Vagina (tissue), 2 donors: ENCODE data around the gene EXOC6B. TPM values are rescaled to one million over a fixed set of nuclear protein-coding genes. Genes with fewer than 3 reads are reported as not detected.

Source experiments
- DNase-seq, 2 donors: peaks; one replicate each; pipeline ENCODE4 v3.0.0-alpha.2; 2017; ENCODE audit errors: extremely low spot score in 2 of 2
- H3K27ac ChIP-seq: fragments of 200-600 bp; sonication (generic); one replicate; pipeline ENCODE4 v1.5.1; 2019
- H3K27me3 ChIP-seq: fragments of 200-600 bp; sonication (generic); one replicate; pipeline ENCODE4 v1.5.1; 2019
- H3K36me3 ChIP-seq, 2 donors: fragments of 200-600 bp; sonication (generic); one replicate each; pipeline ENCODE4 v1.5.1; 2017 to 2019
- H3K4me1 ChIP-seq: fragments of 200-600 bp; sonication (generic); one replicate; pipeline ENCODE4 v1.5.1; 2019
- H3K4me3 ChIP-seq, 2 donors: fragments of 200-600 bp; sonication (generic); 1 replicate in 1 of 2; 2 replicates in 1 of 2; pipeline ENCODE4 v1.5.1; 2016 to 2019
- H3K9me3 ChIP-seq: fragments of 200-600 bp; sonication (generic); one replicate; pipeline ENCODE4 v1.5.1; 2019
- POLR2A ChIP-seq, 2 donors: fragments of 450-650 bp; IDR thresholded peaks; one replicate each; pipeline ENCODE4 v1.6.1; 2017; ENCODE audit warnings: antibody characterized with exemption in 2 of 2, mild to moderate bottlenecking in 2 of 2, moderate library complexity in 2 of 2
- POLR2AphosphoS5 ChIP-seq, 2 donors: sonication (generic); formaldehyde crosslinking; IDR thresholded peaks; one replicate each; pipeline ENCODE4 v1.9.0; 2017; ENCODE audit warnings: antibody characterized with exemption in 2 of 2, mild to moderate bottlenecking in 2 of 2, low read depth in 1 of 2; ENCODE audit not compliant: insufficient read depth in 1 of 2
- intact Hi-C: fragments of 100-400 bp; cut with DNase I; formaldehyde crosslinking; loops from one replicate; pipeline ENCODE4 v1.15.1; 2023
- total RNA-seq: library from RNA; depleted of rRNA; stranded (reverse); fragments of >200 nt; gene quantifications from one replicate; pipeline ENCODE4 v1.2.3, GENCODE V29; 2016
- TF ChIP-seq, protein P1 (sequence below), 3 experiments: fragments of 450-650 bp in 2 of 3; fragments of 200-600 bp in 1 of 3; sonication (generic) in 1 of 3; IDR thresholded peaks; one replicate each; pipeline ENCODE4 v1.5.1; 2017 to 2019; ENCODE audit warnings: antibody characterized with exemption in 3 of 3, mild to moderate bottlenecking in 2 of 3, moderate library complexity in 2 of 3

Gene EXOC6B
- total RNA-seq, 1 donor from 2014 or later: 41.5 TPM

GRCh38 chr2:72840066-72840465 is 14.2 kb upstream of the EXOC6B start:
- intact Hi-C loops: no loop called here
- no peaks in the 10 kb centered on the region for H3K36me3 ChIP-seq
- DNase-seq: no peak
- H3K4me1 ChIP-seq: no peaks in the 10 kb centered on the region
- TF ChIP-seq POLR2A (IDR thresholded peaks at IDR 0.05): no peak
- no peak for TF ChIP-seq POLR2AphosphoS5 (IDR thresholded peaks at IDR 0.05; ENCODE audit: insufficient read depth in 1 of 2, low read depth in 1 of 2)
- TF ChIP-seq, protein P1, sequence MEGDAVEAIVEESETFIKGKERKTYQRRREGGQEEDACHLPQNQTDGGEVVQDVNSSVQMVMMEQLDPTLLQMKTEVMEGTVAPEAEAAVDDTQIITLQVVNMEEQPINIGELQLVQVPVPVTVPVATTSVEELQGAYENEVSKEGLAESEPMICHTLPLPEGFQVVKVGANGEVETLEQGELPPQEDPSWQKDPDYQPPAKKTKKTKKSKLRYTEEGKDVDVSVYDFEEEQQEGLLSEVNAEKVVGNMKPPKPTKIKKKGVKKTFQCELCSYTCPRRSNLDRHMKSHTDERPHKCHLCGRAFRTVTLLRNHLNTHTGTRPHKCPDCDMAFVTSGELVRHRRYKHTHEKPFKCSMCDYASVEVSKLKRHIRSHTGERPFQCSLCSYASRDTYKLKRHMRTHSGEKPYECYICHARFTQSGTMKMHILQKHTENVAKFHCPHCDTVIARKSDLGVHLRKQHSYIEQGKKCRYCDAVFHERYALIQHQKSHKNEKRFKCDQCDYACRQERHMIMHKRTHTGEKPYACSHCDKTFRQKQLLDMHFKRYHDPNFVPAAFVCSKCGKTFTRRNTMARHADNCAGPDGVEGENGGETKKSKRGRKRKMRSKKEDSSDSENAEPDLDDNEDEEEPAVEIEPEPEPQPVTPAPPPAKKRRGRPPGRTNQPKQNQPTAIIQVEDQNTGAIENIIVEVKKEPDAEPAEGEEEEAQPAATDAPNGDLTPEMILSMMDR (IDR thresholded peaks at IDR 0.05): no peak
- H3K27me3 ChIP-seq: no peaks in the 10 kb centered on the region
- no peaks in the 10 kb centered on the region for H3K9me3 ChIP-seq
- no peak overlapping the region for H3K4me3 ChIP-seq
- no peak overlapping the region for H3K27ac ChIP-seq

- TF ChIP-seq, protein P1 (IDR thresholded peaks at IDR 0.05): no peak
- TF ChIP-seq POLR2A (IDR thresholded peaks at IDR 0.05) (no peak), POLR2AphosphoS5 (IDR thresholded peaks at IDR 0.05; ENCODE audit: insufficient read depth in 1 of 2, low read depth in 1 of 2) (no peak)
- no peaks in the 10 kb centered on the region for H3K36me3 ChIP-seq
- no peak for DNase-seq
- H3K9me3 ChIP-seq: no peaks in the 10 kb centered on the region
- intact Hi-C loops: no loop called here
- H3K27ac ChIP-seq: no peak overlapping the region
- H3K4me1 ChIP-seq: no peaks in the 10 kb centered on the region
- H3K4me3 ChIP-seq: no peak overlapping the region
- H3K27me3 ChIP-seq: no peaks in the 10 kb centered on the region
These were observed 11.3 kb upstream of the EXOC6B start for GRCh38 chr2:72837171-72837570.

DNA sequence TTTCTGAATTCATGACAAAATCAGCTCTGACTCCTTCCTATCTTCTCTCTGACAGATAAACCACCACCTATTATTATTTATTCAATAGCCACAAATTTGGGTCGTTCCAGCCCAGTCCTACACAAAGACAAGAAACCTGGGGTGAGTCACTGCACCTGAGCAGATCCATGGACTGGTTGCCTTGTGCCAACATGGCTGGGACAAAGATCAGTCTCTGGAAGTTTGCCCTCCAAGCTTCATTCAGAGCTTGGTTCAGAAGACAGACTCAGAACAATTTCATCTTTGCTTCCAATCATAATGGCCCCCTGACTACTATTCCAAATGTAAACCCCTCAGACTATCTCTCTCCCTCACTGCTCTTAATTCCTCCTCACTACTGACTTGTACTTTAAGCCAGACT is 9.6 kb upstream of the EXOC6B start:
- H3K36me3 ChIP-seq: no peaks in the 10 kb centered on the region
- intact Hi-C loops: no loop called here
- no peaks in the 10 kb centered on the region for H3K4me1 ChIP-seq
- H3K27me3 ChIP-seq: no peaks in the 10 kb centered on the region
- no peak for DNase-seq
- H3K4me3 ChIP-seq: no peak overlapping the region
- H3K9me3 ChIP-seq: no peaks in the 10 kb centered on the region
- TF ChIP-seq, protein P1 (IDR thresholded peaks at IDR 0.05): no peak
- TF ChIP-seq POLR2A (IDR thresholded peaks at IDR 0.05) (no peak), POLR2AphosphoS5 (IDR thresholded peaks at IDR 0.05; ENCODE audit: insufficient read depth in 1 of 2, low read depth in 1 of 2) (no peak)
- no peak overlapping the region for H3K27ac ChIP-seq

GRCh38 chr2:72834596-72834995 is 8.8 kb upstream of the EXOC6B start:
- no peaks in the 10 kb centered on the region for H3K4me1 ChIP-seq
- no peaks in the 10 kb centered on the region for H3K9me3 ChIP-seq
- no peak for DNase-seq
- H3K4me3 ChIP-seq: no peak overlapping the region
- no peak for TF ChIP-seq POLR2A (IDR thresholded peaks at IDR 0.05)
- TF ChIP-seq POLR2AphosphoS5 (IDR thresholded peaks at IDR 0.05; ENCODE audit: insufficient read depth in 1 of 2, low read depth in 1 of 2): no peak
- TF ChIP-seq, protein P1 (IDR thresholded peaks at IDR 0.05): no peak
- H3K36me3 ChIP-seq: no peaks in the 10 kb centered on the region
- intact Hi-C loops: no loop called here
- no peaks in the 10 kb centered on the region for H3K27me3 ChIP-seq
- H3K27ac ChIP-seq: no peak overlapping the region

DNA sequence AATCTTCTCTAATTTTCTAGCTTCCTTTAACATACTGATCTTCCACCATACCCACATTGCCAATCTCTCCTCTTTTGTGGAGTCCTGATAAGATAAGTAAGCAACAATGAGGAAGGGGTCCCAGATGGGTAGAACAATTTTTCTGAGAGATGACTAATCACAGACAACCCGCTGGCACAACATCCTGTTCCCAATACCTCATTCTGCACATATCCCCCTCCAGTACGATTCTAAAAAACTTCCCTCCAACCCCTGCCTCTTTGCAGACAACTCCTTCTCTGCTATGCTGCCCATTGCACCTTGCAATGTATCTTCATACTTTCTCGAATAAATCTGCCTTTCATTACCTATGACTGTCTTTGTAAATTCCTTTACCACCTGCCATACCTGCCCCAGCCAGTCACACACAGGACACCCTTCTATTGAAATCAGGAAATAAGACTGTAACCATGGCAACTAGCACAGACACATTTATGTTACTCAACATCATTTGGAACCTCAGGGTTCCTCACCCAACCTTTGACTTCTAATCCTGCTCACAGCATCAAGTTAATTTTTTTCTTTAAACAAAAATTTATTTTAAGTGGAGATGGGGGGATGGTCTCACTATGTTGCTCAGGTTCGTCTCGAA is 7.4 kb upstream of the EXOC6B start:
- DNase-seq: no peak
- Histone ChIP-seq H3K4me1 (peaks cover 9% of the 10 kb centered on the region), H3K27me3 (no peaks in the 10 kb centered on the region), H3K9me3 (no peaks in the 10 kb centered on the region), H3K36me3 (no peaks in the 10 kb centered on the region), H3K4me3 (no peak overlapping the region), H3K27ac (no peak overlapping the region)
- intact Hi-C loops: no loop called here
- no peak for TF ChIP-seq POLR2AphosphoS5 (IDR thresholded peaks at IDR 0.05; ENCODE audit: insufficient read depth in 1 of 2, low read depth in 1 of 2)
- TF ChIP-seq, protein P1 (IDR thresholded peaks at IDR 0.05): no peak
- TF ChIP-seq POLR2A (IDR thresholded peaks at IDR 0.05): no peak
